GM18519 (cell line): ENCODE data around the gene FPGS.
"Not testable (repeated sequence)": the region's sequence is repeated elsewhere in the genome, so short reads cannot be mapped to it uniquely, and the experiment has no call there.

Experiments used
- ATAC-seq: cut with Tn5 transposase; IDR thresholded peaks from one replicate; pipeline ENCODE4 v1.9.1; 2021; ENCODE audit warnings: mild to moderate bottlenecking, moderate library complexity; ENCODE audit not compliant: unreplicated experiment, low FRiP score

Gene FPGS

GRCh38 chr9:127832248-127832647, 29.6 kb downstream of the FPGS start:
- no peak for ATAC-seq

DNA sequence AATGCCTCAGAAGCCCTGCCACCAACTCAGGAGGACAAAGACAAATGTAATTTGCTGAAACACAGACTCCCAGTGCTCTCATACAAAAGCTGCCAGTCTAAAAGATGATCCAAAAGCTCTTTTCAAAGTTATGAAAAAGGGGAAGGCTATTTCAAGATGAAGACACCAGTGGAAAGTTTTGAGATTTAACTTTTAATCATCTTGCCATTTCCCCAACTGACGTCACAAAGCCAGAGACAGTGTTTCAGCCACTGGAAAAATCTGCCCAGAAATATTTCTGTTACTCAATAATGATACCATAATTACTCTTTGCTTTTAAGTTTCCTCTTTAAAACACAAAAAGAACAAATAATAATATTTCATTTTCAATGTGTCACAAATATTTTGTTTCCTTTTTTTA, 30.9 kb downstream of the FPGS start:
- ATAC-seq, result no peak

- no peak for ATAC-seq
These were observed 33.4 kb downstream of the FPGS start for GRCh38 chr9:127835991-127836516.

DNA sequence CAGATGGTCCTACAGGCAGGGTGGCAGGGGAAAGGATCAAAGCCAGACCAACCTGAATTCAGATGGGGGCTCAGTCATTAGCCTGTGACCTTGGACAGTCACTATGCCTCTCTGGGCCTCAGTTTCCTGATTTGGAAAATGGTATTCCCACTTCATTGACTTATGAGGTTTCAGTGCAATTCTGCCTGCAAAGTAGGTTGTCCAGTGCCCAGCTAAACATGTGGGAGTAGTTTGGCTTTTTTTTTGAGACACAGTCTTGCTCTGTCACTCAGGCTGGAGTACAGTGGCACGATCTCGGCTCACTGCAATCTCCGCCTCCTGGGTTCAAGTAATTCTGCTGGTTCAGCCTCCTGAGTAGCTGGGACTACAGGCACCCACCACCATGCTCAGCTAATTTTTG, 33.9 kb downstream of the FPGS start:
- ATAC-seq, result not testable (repeated sequence)

- ATAC-seq, result no peak
These were observed 34.7 kb downstream of the FPGS start for GRCh38 chr9:127837346-127837745.

DNA sequence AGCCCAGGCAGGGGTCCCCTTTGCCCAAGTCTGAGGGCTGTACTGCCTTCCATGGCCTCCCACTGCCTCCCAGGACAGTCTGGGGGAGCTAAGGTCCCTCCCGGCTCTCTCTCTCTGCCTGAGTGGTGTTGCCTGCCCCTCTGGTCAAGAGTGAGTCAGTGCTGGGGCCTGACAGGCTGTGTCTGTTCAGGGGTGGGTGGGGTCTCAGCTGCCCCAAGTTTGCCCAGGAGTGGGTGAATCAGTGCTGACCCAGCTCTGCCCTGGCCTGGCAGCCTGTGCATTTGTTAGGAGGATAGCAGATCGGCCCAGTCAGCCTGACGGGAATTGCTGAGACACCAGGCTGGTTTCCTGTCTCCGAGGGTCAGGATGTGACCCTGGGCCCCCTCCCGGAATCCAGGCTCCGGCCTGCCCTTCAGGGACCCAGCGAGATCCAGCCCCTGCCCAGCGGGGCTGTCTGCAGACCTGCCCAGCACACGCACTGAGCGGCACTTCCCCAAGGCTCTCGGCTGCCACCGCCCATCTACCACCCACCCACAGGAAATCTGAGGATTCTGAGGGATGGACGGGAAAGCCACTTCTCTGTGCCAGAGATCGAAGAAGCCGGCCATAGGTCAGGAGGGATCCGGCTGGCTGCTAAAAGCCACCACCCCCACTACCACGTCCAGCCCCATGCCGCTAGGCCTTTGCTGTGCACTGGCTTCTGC, 35.8 kb downstream of the FPGS start:
- no peak for ATAC-seq

- ATAC-seq, result no peak
These were observed 38.6 kb downstream of the FPGS start for GRCh38 chr9:127841087-127841835.

DNA sequence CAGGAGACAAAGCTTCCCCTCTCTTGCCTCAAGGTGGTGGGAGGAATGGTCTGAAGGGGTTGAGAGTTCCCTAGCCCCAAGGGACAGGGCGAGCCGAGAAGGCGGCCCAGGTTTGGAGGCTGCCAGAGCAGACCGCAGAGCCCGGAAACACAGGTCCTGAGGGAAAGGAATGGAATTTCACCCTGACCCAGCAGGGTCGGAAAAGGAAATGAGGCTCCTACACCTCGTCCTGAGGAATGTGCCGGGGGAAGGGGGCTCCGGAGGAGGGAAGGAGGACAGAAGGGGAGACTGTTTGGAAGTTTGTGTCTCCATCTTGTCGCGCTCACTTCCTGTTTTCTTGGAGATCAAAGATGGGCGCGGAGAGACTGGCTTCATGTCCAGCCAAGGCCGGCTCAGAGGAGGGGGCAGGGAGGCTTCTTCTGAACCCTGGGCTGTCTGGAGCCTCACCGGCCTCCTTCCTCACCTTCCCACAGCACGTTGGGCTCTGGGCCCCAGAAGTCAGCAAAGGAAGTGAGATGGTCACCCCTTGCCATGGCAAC, 42.2 kb downstream of the FPGS start:
- ATAC-seq, result no peak

DNA sequence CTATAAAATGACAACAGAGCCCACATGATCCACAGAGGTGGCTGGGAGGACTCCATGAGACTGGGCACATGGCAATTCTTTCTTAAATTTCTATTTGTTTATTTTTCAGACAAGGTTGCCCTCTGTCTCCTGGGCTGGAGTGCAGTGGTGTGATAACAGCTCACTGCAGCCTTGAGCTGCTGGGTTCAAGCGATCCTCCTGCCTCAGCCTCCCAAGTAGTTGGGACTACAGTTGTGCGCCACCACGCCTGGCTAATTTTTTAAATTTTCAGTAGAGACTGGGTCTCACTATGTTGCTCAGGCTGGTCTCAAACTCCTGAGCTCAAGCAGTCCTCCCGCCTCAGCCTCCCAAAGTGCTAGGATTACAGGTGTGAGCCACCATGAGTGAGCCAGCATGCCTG, 42.9 kb downstream of the FPGS start:
- not testable (repeated sequence) for ATAC-seq

DNA sequence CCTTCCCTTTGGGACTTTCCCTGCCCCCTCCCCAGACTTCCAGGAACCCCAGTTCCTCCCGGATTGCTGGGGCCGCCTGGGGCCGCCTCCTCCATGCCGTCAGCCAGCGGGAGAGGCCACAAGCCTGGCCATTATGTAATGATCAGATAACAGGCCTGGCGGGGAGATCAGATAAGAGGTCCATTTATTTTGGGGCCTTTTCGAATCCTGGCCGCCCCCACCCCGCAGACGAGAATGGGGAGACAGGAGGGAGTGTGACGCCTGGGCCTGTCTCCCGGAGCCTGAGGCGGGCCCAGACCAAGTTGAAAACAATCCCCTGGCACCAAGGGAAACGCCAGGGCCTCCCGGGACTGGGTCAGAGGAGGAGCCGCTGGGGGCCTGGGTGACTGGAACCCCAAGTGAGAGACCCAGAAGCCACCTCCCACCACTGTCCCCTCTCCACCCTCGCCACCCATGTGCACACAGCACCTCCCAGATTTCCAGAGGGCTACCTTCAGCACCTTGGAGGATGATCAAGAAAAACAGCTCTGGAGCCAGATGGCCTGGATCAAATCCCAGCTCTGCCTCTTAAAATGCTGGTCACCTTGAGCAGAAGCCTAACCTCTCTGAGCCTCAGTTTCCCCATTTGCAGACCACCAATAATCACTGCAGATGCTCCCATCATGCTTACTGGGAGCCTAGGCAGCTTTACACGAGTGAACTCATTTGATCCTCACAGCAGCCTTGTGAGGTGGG, 43.9 kb downstream of the FPGS start:
- ATAC-seq, result no peak

DNA sequence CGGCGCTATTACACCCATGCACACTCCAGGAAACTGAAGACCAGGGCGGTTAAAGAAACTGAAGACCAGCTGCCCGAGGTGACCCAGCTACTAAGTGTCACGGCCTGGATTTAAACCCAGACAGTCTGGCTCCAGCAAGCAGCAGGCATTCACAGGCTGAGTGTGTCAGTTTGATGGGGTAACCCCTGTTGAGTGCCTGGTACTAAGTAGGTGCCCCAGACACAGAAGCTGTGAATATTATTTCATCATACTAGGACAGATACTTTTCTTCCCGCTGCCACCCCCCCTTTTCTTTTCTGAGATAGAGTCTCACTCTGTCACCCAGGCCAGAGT, 44.5 kb downstream of the FPGS start:
- no peak for ATAC-seq

- no peak for ATAC-seq
These were observed 45.4 kb downstream of the FPGS start for GRCh38 chr9:127847833-127848755.

DNA sequence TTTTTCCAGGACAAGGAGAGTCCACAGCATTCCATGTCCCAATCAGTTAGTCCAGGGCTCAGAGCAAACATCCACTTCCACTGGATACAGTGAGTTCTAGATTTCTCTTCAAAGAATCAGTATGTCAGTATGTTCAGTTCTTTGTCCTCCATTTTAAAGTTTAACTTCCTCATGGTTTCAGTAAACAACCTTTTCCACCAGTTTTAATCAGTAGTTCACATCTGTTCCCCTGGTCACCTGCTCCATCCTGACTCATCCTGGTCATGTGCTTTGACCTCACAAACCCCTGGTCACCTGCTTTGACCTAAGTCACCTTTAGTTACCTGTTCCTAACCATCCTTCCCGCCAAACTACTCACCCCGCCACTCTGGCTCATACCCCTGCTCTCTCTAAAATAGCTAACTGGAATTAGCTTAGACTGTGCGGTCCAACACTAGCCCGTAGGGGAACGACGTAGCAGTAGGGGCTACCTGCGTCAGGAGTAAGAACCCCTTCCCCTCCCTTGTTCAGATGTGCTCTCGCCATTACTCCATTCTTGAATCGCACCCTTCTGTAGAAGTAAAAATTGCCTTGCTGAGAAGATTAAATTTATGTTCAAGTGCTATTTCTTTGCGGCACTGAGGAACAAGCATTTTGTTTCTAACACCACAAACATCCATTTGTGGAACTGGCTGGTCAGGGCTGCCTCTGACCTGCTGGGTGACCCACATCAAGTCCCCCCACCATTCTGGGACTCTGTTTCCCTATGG, 46.2 kb downstream of the FPGS start:
- ATAC-seq, result no peak

GRCh38 chr9:127850286-127850830, 47.7 kb downstream of the FPGS start:
- no peak for ATAC-seq

DNA sequence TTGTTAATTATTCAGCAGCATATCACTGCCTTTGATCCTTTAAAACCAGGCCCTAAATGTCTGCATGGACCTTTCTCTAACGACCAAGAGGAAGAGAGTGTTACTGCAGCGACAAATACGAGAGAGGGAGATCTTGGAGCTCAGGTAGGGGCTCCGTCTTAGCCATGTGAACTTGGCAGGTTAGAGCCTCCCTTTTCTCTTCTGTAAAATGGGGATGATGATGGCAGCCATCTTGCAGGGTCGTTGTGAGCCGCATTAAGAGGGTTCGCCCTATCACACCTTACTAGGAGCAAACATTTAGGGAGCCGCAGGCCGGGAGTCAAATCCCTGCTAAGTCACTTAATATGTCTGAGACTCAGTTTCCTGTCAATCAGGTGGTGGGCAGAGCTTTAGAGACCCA, 50.1 kb downstream of the FPGS start:
- ATAC-seq, result no peak

DNA sequence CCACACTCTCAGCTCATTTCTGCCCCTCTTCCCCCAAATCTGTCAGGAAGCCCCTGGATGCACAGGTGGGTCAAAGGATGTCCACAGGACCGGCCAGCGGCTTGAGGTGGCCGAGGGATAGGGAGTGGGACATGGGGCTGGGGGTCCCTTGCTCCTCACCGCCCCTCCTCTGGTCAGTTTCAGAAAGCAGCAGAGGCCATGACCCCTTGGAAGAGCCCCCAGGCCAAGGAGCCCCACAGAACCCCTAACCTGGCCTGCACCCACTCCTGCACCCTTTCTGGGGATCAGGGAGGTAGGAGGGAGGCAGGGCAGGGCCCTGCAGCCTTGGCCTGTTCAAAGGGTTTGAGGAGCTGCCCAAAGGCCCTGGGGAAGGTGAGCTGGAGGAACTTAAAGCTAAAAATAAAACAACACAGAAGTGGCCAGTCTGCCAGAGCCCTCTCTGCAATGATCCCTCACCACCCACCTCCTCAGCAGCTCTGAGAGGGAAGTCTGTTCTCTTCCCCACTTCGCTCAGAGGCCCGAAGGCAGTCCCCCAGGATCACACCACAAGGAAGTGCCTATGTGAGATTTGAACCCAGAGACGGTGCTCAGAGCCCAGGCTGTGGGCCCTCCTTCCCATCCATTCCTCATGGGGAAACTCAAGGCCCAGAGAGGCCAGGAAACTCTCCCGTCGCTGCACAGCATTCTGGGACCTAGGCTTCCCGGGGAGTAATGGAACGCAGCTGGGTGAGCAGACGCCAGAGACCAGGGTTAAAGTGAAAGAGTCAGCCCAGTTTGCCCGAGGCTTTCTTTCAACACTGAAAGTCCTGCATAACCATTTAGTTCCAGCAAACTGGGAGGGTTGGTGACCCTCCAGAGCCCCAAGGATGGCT, 50.9 kb downstream of the FPGS start:
- ATAC-seq, result no peak

GRCh38 chr9:127854184-127854806, 51.6 kb downstream of the FPGS start, which contains the start of gene ENG:
Gene ENG, minus strand, starts transcription at chr9:127854658. Its CDS starts 303 bp downstream, at chr9:127854355.
- ATAC-seq, result no peak

GRCh38 chr9:127854960-127855359, 52.3 kb downstream of the FPGS start:
- no peak for ATAC-seq
